Activated CD8-positive, alpha-beta memory T cell treated with anti-CD3 and anti-CD28 coated beads for 48 hours (primary cell): ENCODE data around the gene STX7.

Experiments used
- DNase-seq, 3 experiments: peaks; one replicate each; pipeline ENCODE4 v3.0.0-alpha.2; 2020; ENCODE audit warnings: low read depth in 2 of 3, low spot score in 2 of 3

STX7 gene

GRCh38 chr6:132478266-132478665 is 34.6 kb downstream of the STX7 start:
- no peak for DNase-seq

GRCh38 chr6:132476688-132477087 is 36.2 kb downstream of the STX7 start:
- no peak for DNase-seq

GRCh38 chr6:132475925-132476324 is 37.0 kb downstream of the STX7 start:
- DNase-seq, result no peak

- no peak for DNase-seq
These were observed 41.1 kb downstream of the STX7 start for GRCh38 chr6:132471787-132472186.

DNA sequence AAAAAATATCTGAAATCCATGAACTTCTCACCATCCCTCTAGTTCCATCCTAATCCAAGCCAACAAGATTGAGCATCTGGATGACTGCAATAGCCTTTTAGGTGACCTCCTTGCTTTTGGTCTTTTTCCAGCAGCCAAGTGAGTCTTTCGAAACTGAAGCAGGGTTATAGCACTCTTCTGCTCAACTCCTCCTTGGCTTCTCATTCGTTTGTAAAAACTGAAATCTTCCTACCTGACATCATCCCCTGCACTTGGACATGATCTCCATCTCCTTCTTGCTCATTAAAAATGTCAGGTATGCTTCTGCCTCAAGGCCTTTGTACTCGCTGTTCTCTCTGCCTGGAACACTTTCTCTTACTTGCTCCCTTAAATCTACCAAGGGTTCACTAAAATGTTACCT is 46.0 kb downstream of the STX7 start:
- no peak for DNase-seq

- no peak for DNase-seq
These were observed 47.1 kb downstream of the STX7 start for GRCh38 chr6:132465530-132466485.

DNA sequence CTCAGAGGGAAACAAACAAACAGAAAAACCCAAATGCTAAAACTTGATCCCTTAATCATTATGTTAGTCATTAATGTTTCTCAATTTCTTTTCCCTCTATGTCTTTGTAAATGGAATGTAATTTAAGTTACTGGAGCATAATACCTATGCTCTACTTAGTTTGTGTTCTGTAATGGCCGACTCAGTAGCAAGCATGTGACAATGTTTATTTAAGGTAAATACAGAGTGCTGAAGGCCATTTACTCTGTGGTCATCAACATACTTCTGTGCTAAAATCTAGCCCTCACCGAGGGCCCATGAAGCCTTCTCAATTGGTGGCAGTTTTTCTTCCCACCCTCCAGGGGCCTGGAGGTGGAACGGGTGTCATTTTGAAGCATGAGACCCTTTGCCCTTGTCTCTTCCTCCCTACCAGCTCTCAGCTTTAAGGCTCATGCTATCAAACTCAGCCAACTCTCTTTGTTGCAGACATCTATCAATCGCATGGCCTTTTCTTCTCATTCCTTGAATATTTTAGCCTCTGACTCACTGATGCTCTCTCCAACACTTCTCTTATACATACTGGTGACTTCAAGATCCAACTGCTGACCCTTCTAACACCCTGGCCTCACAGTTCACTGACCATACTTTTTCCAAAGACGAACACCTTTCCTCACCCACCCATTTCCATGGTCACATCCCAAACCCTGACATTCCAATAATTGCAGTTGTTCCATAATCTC is 48.2 kb downstream of the STX7 start:
- no peak for DNase-seq

GRCh38 chr6:132461958-132462357 is 51.0 kb downstream of the STX7 start:
- DNase-seq, result no peak

- no peak for DNase-seq
These were observed 53.3 kb downstream of the STX7 start for GRCh38 chr6:132459605-132459952.

DNA sequence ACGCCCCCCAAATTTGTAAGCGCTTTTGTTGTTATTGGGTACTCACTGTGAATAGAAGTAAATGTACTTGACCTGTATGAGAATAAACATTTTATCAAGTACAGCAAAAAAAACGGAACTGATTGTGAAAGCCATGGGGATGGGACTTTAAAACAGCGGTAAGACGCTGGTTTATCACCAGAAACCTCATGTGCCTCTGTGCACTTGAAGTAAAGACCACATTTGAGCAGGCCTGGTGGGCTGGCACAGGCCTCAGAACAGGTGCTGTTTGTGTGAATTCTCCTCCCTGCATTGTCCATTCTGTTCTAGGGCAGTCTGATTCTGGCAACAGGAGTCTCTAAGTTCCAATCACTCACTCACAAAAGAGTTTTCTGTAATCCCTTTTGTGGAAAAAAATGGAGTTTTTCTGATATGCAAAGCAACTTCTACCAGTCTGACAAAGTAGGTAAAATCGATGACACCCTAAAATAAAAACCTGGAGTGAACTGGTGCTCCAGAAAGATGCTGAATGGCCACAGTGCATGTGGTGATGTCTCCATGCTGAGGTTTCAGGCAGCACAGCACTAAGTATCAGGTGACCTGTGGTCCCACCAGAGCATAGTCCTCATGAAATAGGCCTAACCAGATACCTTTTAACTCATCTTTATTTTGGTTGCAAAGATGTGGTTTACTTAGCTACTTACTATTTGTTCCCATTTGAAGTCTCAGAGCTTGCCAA is 53.9 kb downstream of the STX7 start:
- no peak for DNase-seq

- no peak for DNase-seq
These were observed 56.2 kb downstream of the STX7 start for GRCh38 chr6:132456700-132457143.

DNA sequence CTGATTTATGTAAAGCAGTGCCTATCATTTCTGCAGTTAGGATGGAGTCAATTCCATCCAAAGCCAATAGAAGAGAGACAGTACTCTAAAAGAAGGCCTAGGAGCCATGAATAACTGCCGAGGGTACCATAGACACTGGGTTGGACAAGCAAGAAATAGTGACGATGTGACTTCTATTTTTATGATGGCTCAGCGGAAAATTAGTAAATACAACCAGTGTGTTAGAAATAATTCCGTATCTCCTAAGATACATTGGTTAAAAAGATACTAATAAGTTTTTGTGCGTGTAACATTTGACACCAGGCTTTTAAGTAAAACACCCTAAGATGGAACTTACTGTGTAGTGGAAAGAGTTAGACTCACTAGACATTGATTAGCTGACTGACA is 66.1 kb downstream of the STX7 start:
- DNase-seq, result no peak

DNA sequence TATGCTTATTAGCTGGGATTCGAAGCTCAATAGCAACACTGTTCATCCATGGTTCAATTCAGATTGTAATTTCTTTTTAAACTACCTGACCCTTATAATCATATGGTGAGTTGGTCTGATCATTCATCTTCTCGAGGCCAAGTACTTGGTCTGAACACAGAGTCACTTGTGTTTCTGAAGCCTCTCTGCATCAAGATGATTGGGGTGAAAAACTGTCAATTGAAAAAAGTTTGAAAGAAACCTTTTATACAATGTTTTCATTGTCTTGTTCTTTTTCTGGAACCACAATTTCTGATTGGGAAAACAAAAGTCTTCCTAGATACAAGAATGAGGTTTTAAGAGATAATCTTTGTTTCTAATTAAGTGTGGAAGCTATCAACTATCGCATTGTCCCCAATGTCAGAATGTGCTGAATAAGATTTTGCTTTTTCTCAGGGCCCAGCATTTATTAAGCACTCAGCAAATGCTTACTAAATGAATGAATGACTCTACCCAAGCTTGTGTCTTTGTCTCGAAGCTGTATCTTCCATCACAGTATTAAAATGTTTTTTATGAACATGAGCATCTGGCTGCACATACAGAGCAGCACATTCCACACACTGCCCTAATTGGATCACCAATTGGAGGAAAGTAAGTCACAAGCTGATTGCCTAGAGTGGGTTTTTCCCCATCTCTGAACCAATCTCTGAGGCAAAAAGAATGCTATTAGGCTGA is 66.6 kb downstream of the STX7 start:
- DNase-seq, result no peak

DNA sequence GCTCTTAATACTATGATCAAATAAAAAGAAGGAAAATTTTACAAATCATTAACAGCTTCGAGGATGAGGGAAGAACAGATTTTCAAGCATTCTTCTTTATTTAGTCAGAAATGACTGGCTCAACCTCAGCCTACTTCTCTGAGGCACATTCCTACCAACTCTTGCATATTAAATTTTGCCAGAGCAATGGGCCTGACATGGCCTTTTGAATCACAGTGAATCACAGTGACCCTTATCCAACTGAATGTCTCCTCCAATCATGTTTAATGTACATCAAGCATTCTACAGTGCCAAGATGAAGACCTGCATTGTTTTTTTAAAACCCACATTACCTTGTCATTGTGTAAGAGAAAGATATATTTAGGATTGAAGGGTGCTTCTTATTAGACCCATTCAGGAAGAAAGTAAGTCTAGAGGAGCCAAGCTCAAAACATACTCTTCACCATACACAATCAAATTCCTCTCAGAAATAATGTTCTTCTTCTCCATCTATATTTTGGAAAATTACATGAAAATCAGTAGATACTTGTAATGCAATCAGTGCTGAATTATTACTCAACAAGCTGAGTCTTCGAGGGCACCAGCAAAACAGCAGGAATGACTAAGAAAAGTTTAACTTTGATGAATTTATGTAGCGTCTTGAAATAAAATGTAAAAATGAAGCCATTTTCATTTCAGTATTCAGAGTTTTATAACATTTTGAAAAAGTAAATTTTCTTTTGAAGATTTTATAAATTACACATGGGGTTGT is 67.5 kb downstream of the STX7 start:
- no peak for DNase-seq

DNA sequence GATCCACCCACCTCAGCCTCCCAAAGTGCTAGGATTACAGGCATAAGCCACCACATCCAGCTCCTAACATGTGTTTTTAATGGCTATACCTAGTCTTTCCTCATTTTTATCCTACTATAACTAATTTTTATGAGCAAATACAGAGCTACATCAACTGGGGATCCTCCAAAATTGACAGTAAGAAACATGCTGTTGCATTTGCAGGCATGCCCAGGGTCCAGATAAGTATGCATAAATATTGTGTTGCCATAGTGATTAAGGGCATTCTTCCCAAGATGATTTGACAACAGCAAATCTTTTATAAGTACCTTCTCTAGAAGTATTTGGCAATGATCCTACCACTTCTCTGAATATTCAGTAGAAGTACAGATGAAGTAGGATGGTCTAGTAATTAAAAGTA is 69.7 kb downstream of the STX7 start:
- no peak for DNase-seq

DNA sequence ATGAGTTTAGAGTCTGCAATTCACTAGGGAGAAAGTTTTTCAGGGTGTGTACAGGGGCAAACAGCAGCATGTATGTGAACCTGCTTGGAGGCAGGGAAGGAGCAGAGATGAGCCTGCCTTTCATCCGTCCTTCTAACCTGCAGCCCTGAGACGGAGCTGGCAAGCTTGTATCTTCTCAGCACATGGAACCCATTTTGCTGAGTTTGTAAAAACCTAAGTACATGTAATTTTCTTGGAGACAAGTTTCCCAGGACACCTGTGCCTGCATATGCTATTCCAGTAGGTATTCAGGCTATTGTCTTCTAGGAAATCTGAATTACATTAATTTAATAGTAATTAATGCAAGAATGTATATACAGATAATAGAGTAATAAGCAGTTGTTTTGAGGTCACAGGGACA is 82.8 kb downstream of the STX7 start:
- DNase-seq, result no peak

DNA sequence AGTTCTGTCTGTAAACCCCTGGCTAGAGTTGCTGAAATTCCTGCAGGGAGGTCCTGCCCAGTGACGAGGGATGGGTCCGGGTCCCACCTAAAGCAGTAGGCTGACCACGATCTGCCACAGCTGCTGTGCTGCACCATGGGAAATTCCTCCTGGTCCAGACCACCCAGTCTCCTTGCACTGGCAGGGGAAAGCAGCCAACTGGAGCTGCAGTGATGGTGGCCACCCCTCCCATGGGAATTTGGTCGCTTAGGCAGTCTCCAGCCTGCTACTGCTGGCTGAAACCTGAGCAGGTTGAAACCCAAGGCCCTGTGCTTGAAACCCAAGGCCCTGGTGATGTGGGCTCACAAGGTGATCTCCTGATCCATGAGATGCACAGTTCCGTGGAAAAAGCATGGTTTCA is 87.7 kb downstream of the STX7 start:
- no peak for DNase-seq

DNA sequence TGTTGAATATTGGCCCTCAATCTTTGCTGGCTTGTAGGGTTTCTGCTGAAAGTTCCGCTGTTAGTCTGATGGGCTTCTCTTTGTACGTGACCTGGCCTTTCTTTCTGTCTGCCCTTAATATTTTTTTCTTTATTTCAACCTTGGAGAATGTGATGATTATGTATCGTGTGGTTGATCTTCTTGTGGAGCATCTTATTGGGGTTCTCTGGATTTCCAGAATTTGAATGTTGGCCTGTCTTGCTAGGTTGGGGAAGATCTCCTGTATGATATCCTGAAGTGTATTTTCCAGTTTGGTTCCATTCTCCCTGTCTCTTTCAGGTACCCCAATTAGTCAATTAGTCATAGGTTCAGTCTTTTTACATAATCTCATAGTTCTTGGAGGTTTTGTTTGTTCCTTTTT is 89.1 kb downstream of the STX7 start:
- no peak for DNase-seq

GRCh38 chr6:132418235-132418965 is 94.5 kb downstream of the STX7 start:
- no peak for DNase-seq

DNA sequence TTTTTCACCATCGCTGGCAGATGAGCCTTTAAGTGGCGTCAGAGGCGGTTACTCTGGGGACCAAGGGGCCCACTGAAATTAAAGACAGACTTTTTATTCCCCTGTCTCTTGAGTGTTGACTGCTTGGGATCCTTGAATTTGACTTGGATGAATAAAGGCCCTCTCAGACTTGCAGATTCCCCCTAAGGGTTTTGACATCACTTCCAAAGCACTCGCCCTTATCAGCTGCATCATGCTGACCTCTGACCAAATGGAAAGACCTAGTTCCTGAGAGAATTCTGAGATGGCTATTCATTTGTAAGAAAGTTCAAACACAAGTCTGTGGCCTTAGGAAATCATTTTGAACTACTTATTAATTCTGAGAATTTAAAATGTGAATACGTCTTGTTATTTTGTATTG is 98.2 kb downstream of the STX7 start:
- DNase-seq, result no peak
